Fibroblast of lung (primary cell): ENCODE measurements around the gene SYTL4. TPM values are rescaled to one million over a fixed set of nuclear protein-coding genes. Genes with fewer than 3 reads are reported as not detected.

Experiments used
- DNase-seq, 2 donors: peaks; one replicate each; pipeline versions ENCODE4 v3.0.0 to v3.0.0-alpha.2; 2010; ENCODE audit warnings: low read depth in 2 of 2
- H2AFZ ChIP-seq: 2 replicates; pipeline ENCODE4 v1.5.1; 2012; ENCODE audit warnings: low read length, control low read depth, inconsistent platforms
- H3K27ac ChIP-seq: 2 replicates; pipeline ENCODE4 v1.5.1; 2011; ENCODE audit warnings: low read length, control low read depth; ENCODE audit not compliant: insufficient read depth
- H3K27me3 ChIP-seq: 2 replicates; pipeline ENCODE4 v1.5.1; 2011; ENCODE audit warnings: mild to moderate bottlenecking, low read length; ENCODE audit not compliant: control insufficient read depth, insufficient read depth
- H3K36me3 ChIP-seq: 2 replicates; pipeline ENCODE4 v1.5.1; 2011; ENCODE audit warnings: low read length; ENCODE audit not compliant: control insufficient read depth, insufficient read depth
- H3K4me1 ChIP-seq: 2 replicates; pipeline ENCODE4 v1.5.1; 2011; ENCODE audit warnings: low read length; ENCODE audit not compliant: control insufficient read depth, insufficient read depth; ENCODE audit errors: extremely low read depth
- H3K4me2 ChIP-seq: 2 replicates; pipeline ENCODE4 v1.5.1; 2011; ENCODE audit warnings: low read length, control low read depth; ENCODE audit not compliant: insufficient read depth; ENCODE audit errors: extremely low read depth
- H3K4me3 ChIP-seq, 4 experiments: fragments of 200-600 bp in 1 of 4; sonication (generic) in 1 of 4; replicated peaks in 1 of 4; 2 replicates each; pipeline ENCODE4 v1.5.1; 2011 to 2016; ENCODE audit warnings: low read length in 4 of 4, low read depth in 3 of 4, mild to moderate bottlenecking in 3 of 4, control low read depth in 2 of 4, inconsistent platforms in 1 of 4, mixed read lengths in 1 of 4; ENCODE audit not compliant: insufficient read depth in 1 of 4; ENCODE audit errors: control extremely low read depth in 1 of 4
- H3K79me2 ChIP-seq: 2 replicates; pipeline ENCODE4 v1.5.1; 2012; ENCODE audit warnings: mild to moderate bottlenecking, low read length, inconsistent platforms; ENCODE audit not compliant: control insufficient read depth, insufficient read depth
- H3K9ac ChIP-seq: 2 replicates; pipeline ENCODE4 v1.5.1; 2011; ENCODE audit warnings: mild to moderate bottlenecking, low read length, control low read depth; ENCODE audit not compliant: insufficient read depth
- H3K9me3 ChIP-seq: 2 replicates; pipeline ENCODE4 v1.5.1; 2012; ENCODE audit warnings: low read depth, low read length; ENCODE audit not compliant: control insufficient read depth, insufficient read depth
- H4K20me1 ChIP-seq: 2 replicates; pipeline ENCODE4 v1.5.1; 2011; ENCODE audit warnings: low read length; ENCODE audit not compliant: control insufficient read depth, insufficient read depth; ENCODE audit errors: extremely low read depth
- CTCF ChIP-seq, 2 donors: IDR thresholded peaks in 1 of 2; conservative IDR thresholded peaks in 1 of 2; 1 replicate in 1 of 2; 2 replicates in 1 of 2; pipeline ENCODE4 v1.5.1; 2011 to 2012; ENCODE audit warnings: low read length in 2 of 2, control low read depth in 1 of 2, inconsistent platforms in 1 of 2, low read depth in 1 of 2, mild to moderate bottlenecking in 1 of 2
- EZH2 ChIP-seq: IDR thresholded peaks from 2 replicates; pipeline ENCODE4 v1.5.1; 2012; ENCODE audit warnings: low read length, control low read depth, mild to moderate bottlenecking; ENCODE audit errors: missing control alignments
- polyA plus RNA-seq, 2 donors: library from polyadenylated mRNA; depleted of rRNA in 1 of 2; stranded (reverse) in 1 of 2; unstranded in 1 of 2; fragments of >200 nt; gene quantifications; 2 replicates each; pipeline ENCODE4 v1.2.1, GENCODE V29; 2011 to 2012; ENCODE audit warnings: missing spikeins in 1 of 2
- total RNA-seq: library from RNA; depleted of rRNA; stranded (reverse); fragments of >200 nt; gene quantifications from 2 replicates; pipeline ENCODE4 v1.2.1, GENCODE V29; 2014

The SYTL4 gene
- total and polyA plus RNA-seq, 2 donors (not counting 1 experiment from before 2014, with no cell fraction given), result 2.9 to 8.8 TPM

- Histone ChIP-seq H3K27ac (no peak overlapping the region), H3K27me3 (no peaks in the 10 kb centered on the region), H3K9me3 (no peaks in the 10 kb centered on the region), H3K4me1 (peaks cover 4% of the 10 kb centered on the region), H3K79me2 (no peaks in the 10 kb centered on the region), H3K9ac (no peak overlapping the region), H3K4me2 (no peak overlapping the region), H2AFZ (no peak overlapping the region), H3K36me3 (peaks cover 1% of the 10 kb centered on the region), H3K4me3 (no peak overlapping the region), H4K20me1 (no peaks in the 10 kb centered on the region)
- DNase-seq, result no peak
- TF ChIP-seq EZH2, result no peak
- no peak for TF ChIP-seq CTCF (conservative IDR thresholded peaks at IDR 0.05 in 1 of 2, IDR thresholded peaks at IDR 0.05 in 1 of 2; ENCODE audit: low read depth in 1 of 2, low read length in 2 of 2)
Observed at GRCh38 chrX:100663642-100664041, 68.3 kb downstream of the SYTL4 start.

- Histone ChIP-seq H3K9me3 (no peaks in the 10 kb centered on the region), H3K4me2 (no peak overlapping the region), H3K9ac (no peak overlapping the region), H4K20me1 (no peaks in the 10 kb centered on the region), H3K27me3 (no peaks in the 10 kb centered on the region), H3K4me1 (peaks cover 4% of the 10 kb centered on the region), H2AFZ (no peak overlapping the region), H3K27ac (no peak overlapping the region), H3K79me2 (no peaks in the 10 kb centered on the region), H3K4me3 (no peak overlapping the region), H3K36me3 (peaks cover 1% of the 10 kb centered on the region)
- no peak for TF ChIP-seq CTCF (conservative IDR thresholded peaks at IDR 0.05 in 1 of 2, IDR thresholded peaks at IDR 0.05 in 1 of 2; ENCODE audit: low read depth in 1 of 2, low read length in 2 of 2)
- no peak for TF ChIP-seq EZH2
- peak; percentile 12 to 53 for DNase-seq
Observed at GRCh38 chrX:100662796-100663195, 69.1 kb downstream of the SYTL4 start.

- H3K9me3 ChIP-seq, result no peaks in the 10 kb centered on the region
- H3K36me3 ChIP-seq, result peaks cover 1% of the 10 kb centered on the region
- H3K4me1 ChIP-seq, result peaks cover 4% of the 10 kb centered on the region
- no peak for TF ChIP-seq EZH2
- TF ChIP-seq CTCF (conservative IDR thresholded peaks at IDR 0.05 in 1 of 2, IDR thresholded peaks at IDR 0.05 in 1 of 2; ENCODE audit: low read depth in 1 of 2, low read length in 2 of 2), result no peak
- H4K20me1 ChIP-seq, result no peaks in the 10 kb centered on the region
- H3K4me3 ChIP-seq, result no peak overlapping the region
- H3K4me2 ChIP-seq, result no peak overlapping the region
- no peaks in the 10 kb centered on the region for H3K79me2 ChIP-seq
- H3K27ac ChIP-seq, result no peak overlapping the region
- H3K27me3 ChIP-seq, result no peaks in the 10 kb centered on the region
- no peak overlapping the region for H3K9ac ChIP-seq
- no peak for DNase-seq
- H2AFZ ChIP-seq, result no peak overlapping the region
Observed at GRCh38 chrX:100662170-100662569, 69.8 kb downstream of the SYTL4 start.
